ENCODE measurements around the gene FSTL4. TPM values are rescaled to one million over a fixed set of nuclear protein-coding genes. Genes with fewer than 3 reads are reported as not detected.

FSTL4 gene
- total and polyA plus RNA-seq, 2 of the 13 experiments (the other 11 are each of a cell fraction or from before 2014, with no cell fraction given), result 2.1 to 3.0 TPM

GRCh38 chr5:133292300-133292699 lies 320.0 kb downstream of the FSTL4 start:
- BruUV-seq (replicated peaks), result no TSS peak
- ChIA-PET CTCF (ENCODE audit: low intra/inter-chr PET ratio, low total read pairs) (no interaction called here), POLR2A (no interaction called here)
- Histone ChIP-seq H3K9me3 (ENCODE audit: low read length) (no peaks in the 10 kb centered on the region), H4K20me1 (ENCODE audit: insufficient read depth, low read length) (no peaks in the 10 kb centered on the region), H3K4me2 (ENCODE audit: low read depth, low read length) (no peak overlapping the region), H3K27me3 (ENCODE audit: control insufficient read depth in 1 of 2, insufficient read depth in 2 of 2, low read length in 2 of 2) (peaks cover 4 to 23% of the 10 kb centered on the region in 2 experiments; a peak in 4 of 5 replicates), H3K9ac (ENCODE audit: insufficient read depth, low read depth, low read length) (no peak overlapping the region), H3K27ac (ENCODE audit: extremely low read length, insufficient read depth, low read length) (no peak overlapping the region), H3K4me3 (replicated peaks in 1 of 3; ENCODE audit: insufficient read depth in 1 of 3, low read depth in 2 of 3, low read length in 3 of 3) (no peak overlapping the region), H3K79me2 (ENCODE audit: insufficient read depth, low read length) (no peaks in the 10 kb centered on the region), H3K4me1 (ENCODE audit: insufficient read depth, low read length) (no peaks in the 10 kb centered on the region), H2AFZ (ENCODE audit: low read length) (no peak overlapping the region), H3K36me3 (replicated peaks in 1 of 2; ENCODE audit: control insufficient read depth in 1 of 2, insufficient read depth in 2 of 2, low read length in 2 of 2) (no peaks in the 10 kb centered on the region)
- FAIRE-seq (no peak), ATAC-seq (no peak), DNase-seq (ENCODE audit: low spot score) (no peak)
- TF ChIP-seq ELF1 (CRISPR knock-in tag; IDR thresholded peaks at IDR 0.05) (no peak), REXO4 (CRISPR knock-in tag; IDR thresholded peaks at IDR 0.05; ENCODE audit: borderline replicate concordance) (no peak), THAP11 (CRISPR knock-in tag; IDR thresholded peaks at IDR 0.05) (no peak), SP5 (CRISPR knock-in tag; IDR thresholded peaks at IDR 0.05; ENCODE audit: borderline replicate concordance, low read depth) (no peak), PRDM4 (CRISPR knock-in tag; IDR thresholded peaks at IDR 0.05; ENCODE audit: borderline replicate concordance) (no peak), TOPORS (CRISPR knock-in tag; IDR thresholded peaks at IDR 0.05) (no peak), ZFX (CRISPR knock-in tag; IDR thresholded peaks at IDR 0.05; ENCODE audit: low read depth) (no peak)
- intact Hi-C loops (cut with micrococcal nuclease; ENCODE audit: unreplicated experiment) (no loop called here), in situ Hi-C loops (cut with HindIII; ENCODE audit: extremely low pct_ligation_motif_present, low pct_unique_long_range_greater_than_20kb) (no loop called here)
- WGBS (ENCODE audit: low lambda C conversion rate), result 7% methylated on average over 2 of the region's 2 CpGs

- no peaks in the 10 kb centered on the region for H3K4me1 ChIP-seq (ENCODE audit: insufficient read depth, low read length)
- no peaks in the 10 kb centered on the region for H3K9me3 ChIP-seq (ENCODE audit: low read length)
- no peak overlapping the region for H2AFZ ChIP-seq (ENCODE audit: low read length)
- TF ChIP-seq STAG1 (CRISPR knock-in tag; IDR thresholded peaks at IDR 0.05) (no peak), ZFP91 (CRISPR knock-in tag; IDR thresholded peaks at IDR 0.05; ENCODE audit: borderline replicate concordance) (no peak)
- H3K27me3 ChIP-seq (ENCODE audit: control insufficient read depth in 1 of 2, insufficient read depth in 2 of 2, low read length in 2 of 2), result peaks cover 4 to 22% of the 10 kb centered on the region in 2 experiments; a peak in 4 of 5 replicates
- no peak overlapping the region for H3K4me2 ChIP-seq (ENCODE audit: low read depth, low read length)
- no TSS peak for BruUV-seq (replicated peaks)
- intact Hi-C loops (cut with micrococcal nuclease; ENCODE audit: unreplicated experiment), result no loop called here
- no peaks in the 10 kb centered on the region for H3K36me3 ChIP-seq (replicated peaks in 1 of 2; ENCODE audit: control insufficient read depth in 1 of 2, insufficient read depth in 2 of 2, low read length in 2 of 2)
- in situ Hi-C loops (cut with HindIII; ENCODE audit: extremely low pct_ligation_motif_present, low pct_unique_long_range_greater_than_20kb), result no loop called here
- POLR2A ChIA-PET, result no interaction called here
- H4K20me1 ChIP-seq (ENCODE audit: insufficient read depth, low read length), result no peaks in the 10 kb centered on the region
- no peak overlapping the region for H3K9ac ChIP-seq (ENCODE audit: insufficient read depth, low read depth, low read length)
- no peak for ATAC-seq
- no peaks in the 10 kb centered on the region for H3K79me2 ChIP-seq (ENCODE audit: insufficient read depth, low read length)
- DNase-seq (ENCODE audit: low spot score), result no peak
- WGBS (ENCODE audit: low lambda C conversion rate), result 30% methylated on average over 4 of the region's 4 CpGs
- CTCF ChIA-PET (ENCODE audit: low intra/inter-chr PET ratio, low total read pairs), result no interaction called here
- H3K27ac ChIP-seq (ENCODE audit: extremely low read length, insufficient read depth, low read length), result no peak overlapping the region
- no peak overlapping the region for H3K4me3 ChIP-seq (replicated peaks in 1 of 3; ENCODE audit: insufficient read depth in 1 of 3, low read depth in 2 of 3, low read length in 3 of 3)
- FAIRE-seq, result no peak
These were observed 320.8 kb downstream of the FSTL4 start for GRCh38 chr5:133291524-133291923.

All from HepG2 (cell line).